GM21390 (cell line): ENCODE measurements around the gene TBL3.
A peak's percentile ranks its signal among the peaks of the same experiment; 100 is the strongest.
"Not testable (repeated sequence)": the region's sequence is repeated elsewhere in the genome, so short reads cannot be mapped to it uniquely, and the experiment has no call there.

Experiments used
- ATAC-seq: cut with Tn5 transposase; IDR thresholded peaks from one replicate; pipeline ENCODE4 v1.9.1; 2021; ENCODE audit not compliant: unreplicated experiment

Gene TBL3

GRCh38 chr16:1998852-1999801 lies 27.3 kb downstream of the TBL3 start:
- ATAC-seq: no peak

- ATAC-seq: no peak
These were observed 28.1 kb downstream of the TBL3 start for GRCh38 chr16:1999866-2000514.

GRCh38 chr16:2001035-2001434 lies 29.2 kb downstream of the TBL3 start:
- ATAC-seq: no peak

- ATAC-seq: no peak
These were observed 29.9 kb downstream of the TBL3 start for GRCh38 chr16:2001456-2002355.

GRCh38 chr16:2002406-2003230 lies 30.8 kb downstream of the TBL3 start:
- no peak for ATAC-seq

- no peak for ATAC-seq
These were observed 31.5 kb downstream of the TBL3 start for GRCh38 chr16:2003231-2003826.

GRCh38 chr16:2003827-2004641 lies 32.2 kb downstream of the TBL3 start:
- ATAC-seq: peak; percentile 63

GRCh38 chr16:2004795-2005517 lies 33.1 kb downstream of the TBL3 start:
- no peak for ATAC-seq

GRCh38 chr16:2005646-2006045 lies 33.8 kb downstream of the TBL3 start:
- no peak for ATAC-seq

- ATAC-seq: no peak
These were observed 34.5 kb downstream of the TBL3 start for GRCh38 chr16:2006317-2006716.

- ATAC-seq: no peak
These were observed 35.4 kb downstream of the TBL3 start for GRCh38 chr16:2007081-2007836.

GRCh38 chr16:2008009-2008526 lies 36.2 kb downstream of the TBL3 start:
- no peak for ATAC-seq

GRCh38 chr16:2008631-2009163 lies 36.8 kb downstream of the TBL3 start:
- no peak for ATAC-seq

GRCh38 chr16:2009164-2009711 lies 37.4 kb downstream of the TBL3 start:
- ATAC-seq: peak; percentile 36

- peak; percentile 86 for ATAC-seq
These were observed 38.1 kb downstream of the TBL3 start, which contains the start of gene ZNF598 for GRCh38 chr16:2009791-2010510. ZNF598 (minus strand) TSS chr16:2009821.

GRCh38 chr16:2011726-2012125 lies 39.9 kb downstream of the TBL3 start:
- ATAC-seq: not testable (repeated sequence)
